HUES64 (cell line): ENCODE results near the gene ZSWIM5.

Experiments
- H3K27ac ChIP-seq: 2 replicates; pipeline ENCODE4 v1.7.0; 2013; ENCODE audit warnings: low read depth, low read length, inconsistent platforms
- H3K27me3 ChIP-seq: 2 replicates; pipeline ENCODE4 v1.6.1; 2013; ENCODE audit warnings: mild to moderate bottlenecking, low read length; ENCODE audit not compliant: insufficient read depth
- H3K36me3 ChIP-seq: 2 replicates; pipeline ENCODE4 v1.6.1; 2013; ENCODE audit warnings: mild to moderate bottlenecking, low read length; ENCODE audit not compliant: insufficient read depth
- H3K4me1 ChIP-seq: 2 replicates; pipeline ENCODE4 v1.6.1; 2013; ENCODE audit warnings: mild to moderate bottlenecking, low read length, moderate library complexity; ENCODE audit not compliant: insufficient read depth
- H3K4me3 ChIP-seq: 2 replicates; pipeline ENCODE4 v1.5.1; 2013; ENCODE audit warnings: mild to moderate bottlenecking, low read length, moderate library complexity
- H3K9ac ChIP-seq: 2 replicates; pipeline ENCODE4 v1.6.1; 2013; ENCODE audit warnings: mild to moderate bottlenecking, low read depth, low read length
- H3K9me3 ChIP-seq: 2 replicates; pipeline ENCODE4 v1.6.1; 2013; ENCODE audit warnings: low read depth, low read length; ENCODE audit not compliant: insufficient read depth
- WGBS: fragments of 150-250, 120-280 bp; methylation state at CpG from one replicate; pipeline ENCODE4 v1.1.7; 2013; ENCODE audit warnings: missing lambda C conversion rate; 5-methylcytosine and 5-hydroxymethylcytosine counted together

ZSWIM5 gene

GRCh38 chr1:45044916-45045315 is 161.5 kb downstream of the ZSWIM5 start:
- H3K27ac ChIP-seq: no peak overlapping the region
- H3K9ac ChIP-seq: no peak overlapping the region
- no peaks in the 10 kb centered on the region for H3K27me3 ChIP-seq
- H3K4me3 ChIP-seq: no peak overlapping the region
- H3K9me3 ChIP-seq: no peaks in the 10 kb centered on the region
- peaks cover 8% of the 10 kb centered on the region for H3K4me1 ChIP-seq
- WGBS: 88% methylated on average over 1 of the region's 1 CpG
- no peaks in the 10 kb centered on the region for H3K36me3 ChIP-seq

GRCh38 chr1:45043094-45043493 is 163.3 kb downstream of the ZSWIM5 start:
- no peaks in the 10 kb centered on the region for H3K9me3 ChIP-seq
- no peak overlapping the region for H3K4me3 ChIP-seq
- H3K27ac ChIP-seq: no peak overlapping the region
- no peaks in the 10 kb centered on the region for H3K27me3 ChIP-seq
- peaks cover 8% of the 10 kb centered on the region for H3K4me1 ChIP-seq
- no peaks in the 10 kb centered on the region for H3K36me3 ChIP-seq
- 79% methylated on average over 5 of the region's 5 CpGs for WGBS
- H3K9ac ChIP-seq: no peak overlapping the region

GRCh38 chr1:45040297-45040696 is 166.1 kb downstream of the ZSWIM5 start:
- Histone ChIP-seq H3K27me3 (no peaks in the 10 kb centered on the region), H3K4me3 (no peak overlapping the region), H3K9ac (no peak overlapping the region), H3K4me1 (peaks cover 8% of the 10 kb centered on the region), H3K27ac (no peak overlapping the region), H3K36me3 (no peaks in the 10 kb centered on the region), H3K9me3 (no peaks in the 10 kb centered on the region)
- WGBS: 92% methylated on average over 5 of the region's 5 CpGs

GRCh38 chr1:45038661-45039364 is 167.6 kb downstream of the ZSWIM5 start:
- Histone ChIP-seq H3K4me1 (peaks cover 8% of the 10 kb centered on the region), H3K9me3 (no peaks in the 10 kb centered on the region), H3K27ac (no peak overlapping the region), H3K9ac (no peak overlapping the region), H3K36me3 (no peaks in the 10 kb centered on the region), H3K4me3 (no peak overlapping the region), H3K27me3 (no peaks in the 10 kb centered on the region)
- 92% methylated on average over 8 of the region's 8 CpGs for WGBS

GRCh38 chr1:45038240-45038639 is 168.2 kb downstream of the ZSWIM5 start:
- 100% methylated on average over 2 of the region's 2 CpGs for WGBS
- Histone ChIP-seq H3K4me3 (no peak overlapping the region), H3K4me1 (peaks cover 6% of the 10 kb centered on the region), H3K9ac (no peak overlapping the region), H3K36me3 (no peaks in the 10 kb centered on the region), H3K27me3 (no peaks in the 10 kb centered on the region), H3K9me3 (no peaks in the 10 kb centered on the region), H3K27ac (no peak overlapping the region)

GRCh38 chr1:45037456-45037855 is 168.9 kb downstream of the ZSWIM5 start:
- H3K4me3 ChIP-seq: no peak overlapping the region
- H3K36me3 ChIP-seq: no peaks in the 10 kb centered on the region
- H3K9ac ChIP-seq: no peak overlapping the region
- no peaks in the 10 kb centered on the region for H3K4me1 ChIP-seq
- H3K9me3 ChIP-seq: no peaks in the 10 kb centered on the region
- no peaks in the 10 kb centered on the region for H3K27me3 ChIP-seq
- no peak overlapping the region for H3K27ac ChIP-seq

GRCh38 chr1:45035631-45036301 is 170.6 kb downstream of the ZSWIM5 start:
- Histone ChIP-seq H3K27me3 (no peaks in the 10 kb centered on the region), H3K36me3 (no peaks in the 10 kb centered on the region), H3K27ac (no peak overlapping the region), H3K9me3 (no peaks in the 10 kb centered on the region), H3K4me1 (no peaks in the 10 kb centered on the region), H3K9ac (no peak overlapping the region), H3K4me3 (no peak overlapping the region)
- WGBS: 91% methylated on average over 7 of the region's 7 CpGs

- Histone ChIP-seq H3K27ac (no peak overlapping the region), H3K4me3 (no peak overlapping the region), H3K4me1 (no peaks in the 10 kb centered on the region), H3K36me3 (no peaks in the 10 kb centered on the region), H3K9me3 (no peaks in the 10 kb centered on the region), H3K9ac (no peak overlapping the region), H3K27me3 (no peaks in the 10 kb centered on the region)
- WGBS: no CpG with 5 or more reads among the region's 1 CpG
Measured at GRCh38 chr1:45033356-45033755, 173.0 kb downstream of the ZSWIM5 start.

GRCh38 chr1:45032837-45033236 is 173.6 kb downstream of the ZSWIM5 start:
- Histone ChIP-seq H3K9me3 (no peaks in the 10 kb centered on the region), H3K4me1 (no peaks in the 10 kb centered on the region), H3K27ac (no peak overlapping the region), H3K4me3 (no peak overlapping the region), H3K9ac (no peak overlapping the region), H3K27me3 (no peaks in the 10 kb centered on the region), H3K36me3 (no peaks in the 10 kb centered on the region)
- WGBS: 100% methylated on average over 2 of the region's 2 CpGs

- Histone ChIP-seq H3K27ac (no peak overlapping the region), H3K4me3 (no peak overlapping the region), H3K27me3 (no peaks in the 10 kb centered on the region), H3K4me1 (no peaks in the 10 kb centered on the region), H3K9me3 (no peaks in the 10 kb centered on the region), H3K9ac (no peak overlapping the region), H3K36me3 (no peaks in the 10 kb centered on the region)
- WGBS: 80% methylated on average over 1 of the region's 1 CpG
Measured at GRCh38 chr1:45026446-45026845, 180.0 kb downstream of the ZSWIM5 start.

- Histone ChIP-seq H3K36me3 (no peaks in the 10 kb centered on the region), H3K27ac (no peak overlapping the region), H3K9ac (no peak overlapping the region), H3K9me3 (no peaks in the 10 kb centered on the region), H3K27me3 (no peaks in the 10 kb centered on the region), H3K4me1 (no peaks in the 10 kb centered on the region), H3K4me3 (no peak overlapping the region)
- WGBS: no CpG with 5 or more reads among the region's 1 CpG
Measured at GRCh38 chr1:45023663-45024062, 182.7 kb downstream of the ZSWIM5 start.
